HUES6 (cell line): ENCODE results near the gene ZMAT3.
"Not testable (repeated sequence)": the region's sequence is repeated elsewhere in the genome, so short reads cannot be mapped to it uniquely, and the experiment has no call there.

Experiments used
- H3K27ac ChIP-seq: 2 replicates; pipeline ENCODE4 v1.7.0; 2013; ENCODE audit warnings: low read depth, mild to moderate bottlenecking, low read length, inconsistent platforms
- H3K27me3 ChIP-seq: 2 replicates; pipeline ENCODE4 v1.6.1; 2013; ENCODE audit warnings: low read length; ENCODE audit not compliant: control insufficient read depth, insufficient read depth
- H3K36me3 ChIP-seq: 2 replicates; pipeline ENCODE4 v1.6.1; 2013; ENCODE audit warnings: low read length; ENCODE audit not compliant: control insufficient read depth, insufficient read depth
- H3K4me1 ChIP-seq: 2 replicates; pipeline ENCODE4 v1.6.1; 2013; ENCODE audit warnings: low read length; ENCODE audit not compliant: control insufficient read depth, insufficient read depth
- H3K4me3 ChIP-seq: 2 replicates; pipeline ENCODE4 v1.5.1; 2013; ENCODE audit warnings: low read depth, low read length
- H3K9ac ChIP-seq: one replicate; pipeline ENCODE4 v1.6.1; 2013; ENCODE audit warnings: mild to moderate bottlenecking, low read length
- H3K9me3 ChIP-seq: 2 replicates; pipeline ENCODE4 v1.6.1; 2013; ENCODE audit warnings: low read depth, low read length; ENCODE audit not compliant: control insufficient read depth, insufficient read depth

ZMAT3 gene

GRCh38 chr3:179037351-179037750, 34.3 kb downstream of the ZMAT3 start:
- Histone ChIP-seq H3K36me3 (no peaks in the 10 kb centered on the region), H3K27me3 (no peaks in the 10 kb centered on the region), H3K9me3 (peaks cover 5% of the 10 kb centered on the region; the same call in 1 of the 2 replicates), H3K9ac (no peak overlapping the region), H3K27ac (no peak overlapping the region), H3K4me1 (peaks cover 12% of the 10 kb centered on the region; the same call in 1 of the 2 replicates), H3K4me3 (no peak overlapping the region)

GRCh38 chr3:179036626-179037300, 34.8 kb downstream of the ZMAT3 start:
- Histone ChIP-seq H3K27me3 (no peaks in the 10 kb centered on the region), H3K9me3 (peaks cover 9% of the 10 kb centered on the region), H3K36me3 (no peaks in the 10 kb centered on the region), H3K4me1 (peaks cover 12% of the 10 kb centered on the region; the same call in 1 of the 2 replicates), H3K9ac (no peak overlapping the region), H3K27ac (no peak overlapping the region), H3K4me3 (no peak overlapping the region)

GRCh38 chr3:179036226-179036625, 35.4 kb downstream of the ZMAT3 start:
- Histone ChIP-seq H3K4me1 (peaks cover 12% of the 10 kb centered on the region; the same call in 1 of the 2 replicates), H3K27me3 (no peaks in the 10 kb centered on the region), H3K36me3 (no peaks in the 10 kb centered on the region), H3K9me3 (peaks cover 9% of the 10 kb centered on the region), H3K27ac (no peak overlapping the region), H3K4me3 (no peak overlapping the region), H3K9ac (no peak overlapping the region)

GRCh38 chr3:179035232-179035631, 36.4 kb downstream of the ZMAT3 start:
- H3K9me3 ChIP-seq: peaks cover 12% of the 10 kb centered on the region
- H3K27ac ChIP-seq: no peak overlapping the region
- peaks cover 12% of the 10 kb centered on the region; the same call in 1 of the 2 replicates for H3K4me1 ChIP-seq
- H3K4me3 ChIP-seq: no peak overlapping the region
- H3K36me3 ChIP-seq: peaks cover 5% of the 10 kb centered on the region
- no peaks in the 10 kb centered on the region for H3K27me3 ChIP-seq
- H3K9ac ChIP-seq: no peak overlapping the region

- not testable (repeated sequence) for H3K27me3 ChIP-seq, H3K9ac ChIP-seq, H3K27ac ChIP-seq, H3K4me3 ChIP-seq, H3K36me3 ChIP-seq
- Histone ChIP-seq H3K4me1 (peaks cover 12% of the 10 kb centered on the region; the same call in 1 of the 2 replicates), H3K9me3 (peaks cover 12% of the 10 kb centered on the region)
Observed at GRCh38 chr3:179033304-179033657, 38.3 kb downstream of the ZMAT3 start.

GRCh38 chr3:179032454-179033303, 38.9 kb downstream of the ZMAT3 start:
- not testable (repeated sequence) for H3K4me1 ChIP-seq, H3K27ac ChIP-seq, H3K36me3 ChIP-seq, H3K9ac ChIP-seq, H3K27me3 ChIP-seq, H3K4me3 ChIP-seq
- H3K9me3 ChIP-seq: peaks cover 12% of the 10 kb centered on the region

GRCh38 chr3:179029096-179029495, 42.5 kb downstream of the ZMAT3 start:
- H3K4me1 ChIP-seq: no peaks in the 10 kb centered on the region

GRCh38 chr3:179028408-179028807, 43.2 kb downstream of the ZMAT3 start:
- H3K4me1 ChIP-seq: no peaks in the 10 kb centered on the region
- H3K27ac ChIP-seq: no peak overlapping the region
- no peaks in the 10 kb centered on the region for H3K27me3 ChIP-seq
- H3K36me3 ChIP-seq: peaks cover 12% of the 10 kb centered on the region
- H3K9ac ChIP-seq: no peak overlapping the region
- no peak overlapping the region for H3K4me3 ChIP-seq
- peaks cover 7% of the 10 kb centered on the region for H3K9me3 ChIP-seq

More at GRCh38 chr3:179029096-179029495, 42.5 kb downstream of the ZMAT3 start:
- Histone ChIP-seq H3K27ac (no peak overlapping the region), H3K4me3 (no peak overlapping the region), H3K9ac (no peak overlapping the region), H3K9me3 (peaks cover 10% of the 10 kb centered on the region), H3K36me3 (peaks cover 12% of the 10 kb centered on the region), H3K27me3 (no peaks in the 10 kb centered on the region)

- H3K36me3 ChIP-seq: peaks cover 12% of the 10 kb centered on the region
- H3K4me3 ChIP-seq: no peak overlapping the region
- H3K27ac ChIP-seq: no peak overlapping the region
- H3K9ac ChIP-seq: no peak overlapping the region
- H3K4me1 ChIP-seq: no peaks in the 10 kb centered on the region
- peaks cover 7% of the 10 kb centered on the region for H3K9me3 ChIP-seq
- no peaks in the 10 kb centered on the region for H3K27me3 ChIP-seq
Observed at GRCh38 chr3:179027326-179027900, 44.2 kb downstream of the ZMAT3 start.

- H3K4me3 ChIP-seq: no peak overlapping the region
- H3K4me1 ChIP-seq: no peaks in the 10 kb centered on the region
- H3K36me3 ChIP-seq: peaks cover 12% of the 10 kb centered on the region
- H3K27ac ChIP-seq: no peak overlapping the region
- H3K9ac ChIP-seq: no peak overlapping the region
- H3K9me3 ChIP-seq: peaks cover 3% of the 10 kb centered on the region; the same call in 1 of the 2 replicates
- no peaks in the 10 kb centered on the region for H3K27me3 ChIP-seq
Observed at GRCh38 chr3:179026636-179027035, 45.0 kb downstream of the ZMAT3 start.
